22Rv1 (cell line): ENCODE results near the gene HTT.

Experiments used
- CTCF ChIP-seq: fragments of 450-650 bp; IDR thresholded peaks from 2 replicates; pipeline ENCODE4 v1.5.1; 2017; ENCODE audit warnings: mild to moderate bottlenecking
- ZFX ChIP-seq: fragments of 450-650 bp; IDR thresholded peaks from 2 replicates; pipeline ENCODE4 v1.6.1; 2017; ENCODE audit warnings: antibody characterized with exemption, borderline replicate concordance

GRCh38 chr4:3029464-3029863 lies 45.0 kb upstream of the HTT start:
- no peak for TF ChIP-seq CTCF
- TF ChIP-seq ZFX, result no peak
